Measurements from ENCODE around the gene POLD2.

DNA sequence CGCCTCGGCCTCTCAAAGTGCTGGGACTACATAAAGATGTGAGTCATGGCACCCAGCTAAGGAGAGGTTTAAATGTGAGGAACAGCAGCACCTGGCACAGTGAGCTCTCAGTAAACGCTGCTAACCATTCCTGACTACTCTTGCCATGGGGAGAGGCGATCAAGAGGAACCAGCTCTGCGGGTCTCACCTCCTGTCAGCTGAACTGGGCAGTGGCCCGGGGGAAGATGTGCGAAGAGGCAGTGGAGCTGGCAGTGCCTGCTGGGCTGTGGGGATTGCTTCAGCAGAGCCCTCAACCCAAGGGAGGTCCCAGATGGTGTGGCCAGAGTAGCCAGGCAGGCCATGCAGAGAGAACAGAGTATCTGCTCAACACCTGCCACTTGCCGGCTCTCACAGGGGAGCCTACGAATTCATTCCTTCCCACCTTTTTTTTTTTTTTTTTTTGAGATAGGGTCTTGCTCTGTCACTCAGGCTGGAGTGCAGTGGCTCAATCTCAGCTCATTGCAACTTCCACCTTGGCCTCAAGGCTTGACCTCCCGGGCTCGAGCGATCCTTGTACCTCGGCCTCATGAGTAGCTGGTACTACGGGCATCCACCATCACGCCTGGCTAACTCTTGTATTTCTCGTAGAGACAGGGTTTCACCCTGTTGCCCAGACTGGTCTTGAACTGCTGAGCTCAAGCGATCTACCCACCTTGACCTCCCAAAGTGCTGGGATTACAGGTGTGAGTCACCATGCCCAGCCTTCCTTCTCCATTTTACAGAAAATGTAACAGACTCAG is 47.9 kb downstream of the POLD2 start:
- TF ChIP-seq EZH2phosphoT487 (IDR thresholded peaks at IDR 0.05; ENCODE audit: insufficient read depth, low read depth), result no peak
- no peak for TF ChIP-seq EZH2 (IDR thresholded peaks at IDR 0.05; ENCODE audit: insufficient read depth, poor library complexity, severe bottlenecking)

Measured in GM23248 (cell line).